Omental fat pad (tissue), 4 donors: ENCODE results near the gene DCC. TPM values are rescaled to one million over a fixed set of nuclear protein-coding genes. Genes with fewer than 3 reads are reported as not detected.

ENCODE experiments used
- ATAC-seq: fragments of 150-250 bp; one replicate; pipeline ENCODE4 v1.9.1; 2016; ENCODE audit warnings: mild to moderate bottlenecking, moderate library complexity; ENCODE audit not compliant: low FRiP score
- DNase-seq: peaks from one replicate; pipeline ENCODE4 v3.0.0-alpha.2; 2019; ENCODE audit warnings: low spot score
- total RNA-seq, 4 donors: library from RNA; depleted of rRNA; stranded (reverse); fragments of >200 nt; gene quantifications; one replicate each; pipeline ENCODE4 v1.1.0, GENCODE V29; 2016
- TF ChIP-seq, protein P1 (sequence below), 3 donors: fragments of 450-650 bp; IDR thresholded peaks; one replicate each; pipeline ENCODE4 v1.5.1; 2016 to 2017; ENCODE audit warnings: antibody characterized with exemption in 3 of 3, mild to moderate bottlenecking in 3 of 3, moderate library complexity in 2 of 3

DCC gene
- total RNA-seq, 4 donors from 2014 or later, result 0.12 to 0.63 TPM; not detected in 2

DNA sequence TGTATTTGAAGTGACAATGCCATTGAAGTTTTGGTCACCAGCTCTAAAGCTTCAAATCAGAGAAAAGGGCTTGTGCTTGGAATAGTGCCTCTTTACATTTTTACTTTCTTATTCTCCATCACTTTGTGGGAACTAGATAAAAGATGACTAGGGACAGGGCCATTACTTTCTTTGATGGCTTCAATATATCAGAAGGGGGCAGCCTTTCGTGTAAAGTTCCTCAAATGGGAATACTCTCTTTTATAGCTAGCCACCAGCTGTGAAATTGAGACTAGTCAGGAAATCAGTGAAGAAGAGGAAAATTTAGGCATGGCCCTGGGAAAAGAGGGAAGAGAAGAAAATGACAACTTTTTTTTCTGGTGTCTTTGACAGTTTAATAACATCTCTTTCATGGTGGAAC is 242.5 kb downstream of the DCC start:
- TF ChIP-seq, protein P1, sequence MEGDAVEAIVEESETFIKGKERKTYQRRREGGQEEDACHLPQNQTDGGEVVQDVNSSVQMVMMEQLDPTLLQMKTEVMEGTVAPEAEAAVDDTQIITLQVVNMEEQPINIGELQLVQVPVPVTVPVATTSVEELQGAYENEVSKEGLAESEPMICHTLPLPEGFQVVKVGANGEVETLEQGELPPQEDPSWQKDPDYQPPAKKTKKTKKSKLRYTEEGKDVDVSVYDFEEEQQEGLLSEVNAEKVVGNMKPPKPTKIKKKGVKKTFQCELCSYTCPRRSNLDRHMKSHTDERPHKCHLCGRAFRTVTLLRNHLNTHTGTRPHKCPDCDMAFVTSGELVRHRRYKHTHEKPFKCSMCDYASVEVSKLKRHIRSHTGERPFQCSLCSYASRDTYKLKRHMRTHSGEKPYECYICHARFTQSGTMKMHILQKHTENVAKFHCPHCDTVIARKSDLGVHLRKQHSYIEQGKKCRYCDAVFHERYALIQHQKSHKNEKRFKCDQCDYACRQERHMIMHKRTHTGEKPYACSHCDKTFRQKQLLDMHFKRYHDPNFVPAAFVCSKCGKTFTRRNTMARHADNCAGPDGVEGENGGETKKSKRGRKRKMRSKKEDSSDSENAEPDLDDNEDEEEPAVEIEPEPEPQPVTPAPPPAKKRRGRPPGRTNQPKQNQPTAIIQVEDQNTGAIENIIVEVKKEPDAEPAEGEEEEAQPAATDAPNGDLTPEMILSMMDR (IDR thresholded peaks at IDR 0.05), result no peak
- DNase-seq (no peak), ATAC-seq (no peak)

DNA sequence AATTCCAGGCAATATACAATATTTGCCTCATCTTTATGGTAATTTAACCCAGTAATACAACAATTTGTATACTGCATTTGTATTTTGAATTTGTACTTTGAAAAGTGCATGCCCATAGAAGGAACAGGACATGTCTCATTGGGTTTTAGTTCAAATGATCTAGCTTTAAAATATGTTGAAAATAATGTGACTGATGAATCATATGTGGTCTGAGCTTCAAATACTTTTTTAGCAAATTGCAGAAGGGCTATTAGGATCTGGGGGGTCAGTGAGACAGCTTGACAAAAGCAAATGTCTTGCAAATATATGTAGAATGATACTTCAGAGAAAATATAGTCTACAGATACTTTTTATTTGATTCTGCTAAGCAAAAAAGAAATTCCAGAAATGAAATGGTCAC is 248.9 kb downstream of the DCC start:
- no peak for ATAC-seq
- no peak for DNase-seq
- TF ChIP-seq, protein P1 (IDR thresholded peaks at IDR 0.05), result no peak

DNA sequence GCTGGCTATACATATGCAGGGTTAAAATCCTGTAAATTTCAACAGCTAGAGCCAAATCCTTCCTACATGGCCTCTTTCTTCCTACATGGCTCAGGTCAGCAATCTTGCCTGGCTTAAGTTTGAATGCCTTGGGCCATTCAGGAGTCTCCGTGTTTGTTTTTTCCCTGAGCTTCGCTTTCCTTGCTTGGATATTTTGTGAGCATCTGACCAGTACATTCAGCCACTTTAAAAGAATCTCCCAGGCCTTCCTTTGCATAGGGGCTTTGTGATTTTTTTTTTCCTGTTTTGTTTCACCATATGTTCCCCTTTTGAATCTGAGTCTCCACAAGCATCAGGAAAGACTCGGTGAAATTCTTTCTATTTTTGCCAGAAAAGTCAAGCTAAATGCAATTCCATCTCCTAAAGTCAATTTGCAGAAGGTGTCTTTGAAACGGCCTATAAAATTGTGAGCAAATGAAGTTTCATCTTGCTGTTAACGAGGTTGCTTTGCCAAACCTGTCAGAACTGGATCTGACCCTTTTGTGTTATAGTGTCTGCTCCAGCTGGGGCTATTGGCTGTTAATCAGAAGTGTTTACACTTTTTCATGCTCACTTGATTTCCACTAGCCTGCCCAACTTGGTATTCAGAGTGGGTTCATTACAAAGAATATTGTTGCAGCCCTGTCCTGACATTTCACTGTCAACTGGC is 256.9 kb downstream of the DCC start:
- ATAC-seq, result no peak

DNA sequence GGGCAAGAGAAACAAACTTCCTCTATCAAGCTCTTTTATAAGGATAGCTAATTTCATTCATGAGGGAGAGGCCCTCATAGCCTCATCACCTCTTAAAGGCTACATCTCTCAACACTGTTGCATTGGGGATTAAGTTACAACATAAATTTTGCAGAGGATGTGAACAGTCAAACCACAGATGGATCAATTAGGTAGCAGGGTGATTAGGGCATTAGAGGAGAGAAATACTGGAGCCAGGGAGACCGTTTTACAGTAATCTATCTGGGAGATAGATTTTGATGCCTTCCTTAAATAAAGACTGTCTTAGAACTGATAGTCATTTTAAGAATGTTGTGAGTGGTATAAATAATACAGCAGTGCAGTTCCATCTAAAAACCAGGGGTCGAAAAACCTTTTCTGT is 258.9 kb downstream of the DCC start:
- TF ChIP-seq, protein P1 (IDR thresholded peaks at IDR 0.05), result no peak
- ATAC-seq, result no peak
- DNase-seq, result no peak

More for the DNA sequence above, 256.9 kb downstream of the DCC start:
- TF ChIP-seq, protein P1 (IDR thresholded peaks at IDR 0.05), result no peak
- no peak for DNase-seq

DNA sequence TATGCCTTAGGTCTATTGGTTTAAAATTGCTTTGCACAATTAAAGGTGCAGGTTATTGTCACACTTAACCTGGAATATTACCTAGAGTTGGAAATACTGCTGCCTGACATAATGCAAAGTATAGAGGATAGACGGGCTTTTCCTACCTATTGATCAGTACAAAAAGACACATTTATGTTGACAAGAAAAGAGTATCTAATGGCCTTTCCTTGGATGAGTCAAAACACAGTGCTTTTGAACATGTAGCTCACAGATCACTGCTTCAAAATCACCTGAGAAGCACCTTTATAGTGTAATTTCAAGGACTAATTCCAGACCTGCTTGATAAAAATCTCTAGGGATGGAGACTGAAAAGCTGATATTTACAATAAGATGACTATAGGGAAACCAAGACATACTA is 262.8 kb downstream of the DCC start:
- TF ChIP-seq, protein P1 (IDR thresholded peaks at IDR 0.05), result no peak
- ATAC-seq (no peak), DNase-seq (no peak)

DNA sequence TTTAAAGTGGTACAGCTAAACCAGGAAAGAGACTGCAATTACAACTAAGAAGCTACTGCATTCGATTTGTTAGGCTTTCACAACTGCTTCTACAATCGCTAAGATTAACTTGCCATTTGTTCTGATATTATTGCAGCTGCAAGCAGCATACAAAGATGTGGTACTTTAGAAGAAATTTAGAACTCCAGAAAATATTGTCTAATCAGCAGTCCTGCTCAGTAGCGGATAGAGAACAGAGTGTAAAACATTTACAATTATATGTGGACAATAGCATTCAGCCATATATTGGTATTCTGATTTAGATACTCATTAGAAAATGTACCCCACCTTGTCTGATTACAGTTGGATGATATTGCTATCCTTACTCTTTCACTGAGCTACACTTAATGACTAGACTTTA is 265.3 kb downstream of the DCC start:
- no peak for ATAC-seq
- DNase-seq, result no peak
- TF ChIP-seq, protein P1 (IDR thresholded peaks at IDR 0.05), result no peak

DNA sequence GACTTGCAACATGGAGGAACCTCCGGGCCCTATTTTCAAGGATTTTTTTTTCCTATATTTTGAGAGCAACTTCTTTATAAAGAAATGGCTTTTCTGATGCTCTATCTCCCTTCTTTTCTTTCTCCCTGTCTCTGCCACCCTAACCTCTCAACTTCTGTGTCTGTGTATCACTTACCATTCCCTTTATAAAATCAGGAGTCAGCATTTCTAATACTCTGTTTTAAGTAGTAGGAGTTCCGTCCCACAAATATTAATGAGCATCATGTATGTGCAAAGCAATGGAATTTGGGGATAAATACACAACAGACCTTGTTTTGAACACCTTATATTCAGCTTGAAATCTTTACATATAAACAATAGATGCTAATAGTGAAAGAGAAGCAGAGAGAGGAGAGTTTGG is 268.0 kb downstream of the DCC start:
- TF ChIP-seq, protein P1 (IDR thresholded peaks at IDR 0.05), result no peak
- DNase-seq (no peak), ATAC-seq (no peak)
